Stimulated activated CD8-positive, alpha-beta memory T cell treated with anti-CD3 and anti-CD28 coated beads, Interleukin-15, amount 100 ng/mL, for 1 hour (primary cell): ENCODE measurements around the gene SMURF2.
A peak's percentile ranks its signal among the peaks of the same experiment; 100 is the strongest.
"Not testable (repeated sequence)": the region's sequence is repeated elsewhere in the genome, so short reads cannot be mapped to it uniquely, and the experiment has no call there.

Source experiments
- DNase-seq: peaks from one replicate; pipeline ENCODE4 v3.0.0-alpha.2; 2020; ENCODE audit warnings: low read depth

The SMURF2 gene

GRCh38 chr17:64661976-64662773 is at the start of gene SMURF2:
Gene SMURF2 (minus strand): TSS chr17:64662307. CDS start chr17:64661880, 427 bp downstream.
- DNase-seq = peak; percentile 47

- no peak for DNase-seq
Observed at GRCh38 chr17:64709481-64709880, 47.4 kb upstream of the SMURF2 start.

- DNase-seq = no peak
Observed at GRCh38 chr17:64707050-64707591, 45.0 kb upstream of the SMURF2 start.

GRCh38 chr17:64706224-64707049 is 44.3 kb upstream of the SMURF2 start:
- DNase-seq = no peak

GRCh38 chr17:64702815-64703214 is 40.7 kb upstream of the SMURF2 start:
- no peak for DNase-seq

- DNase-seq = no peak
Observed at GRCh38 chr17:64698725-64699124, 36.6 kb upstream of the SMURF2 start.

- DNase-seq = no peak
Observed at GRCh38 chr17:64694207-64694606, 32.1 kb upstream of the SMURF2 start.

GRCh38 chr17:64692187-64692586 is 30.1 kb upstream of the SMURF2 start:
- DNase-seq = no peak

GRCh38 chr17:64689106-64689505 is 27.0 kb upstream of the SMURF2 start:
- DNase-seq = no peak

GRCh38 chr17:64688481-64688880 is 26.4 kb upstream of the SMURF2 start:
- no peak for DNase-seq

GRCh38 chr17:64687961-64688360 is 25.9 kb upstream of the SMURF2 start:
- no peak for DNase-seq

- no peak for DNase-seq
Observed at GRCh38 chr17:64687376-64687775, 25.3 kb upstream of the SMURF2 start.

- DNase-seq = no peak
Observed at GRCh38 chr17:64686705-64687104, 24.6 kb upstream of the SMURF2 start.

GRCh38 chr17:64685705-64686104 is 23.6 kb upstream of the SMURF2 start:
- DNase-seq = no peak

GRCh38 chr17:64683796-64684195 is 21.7 kb upstream of the SMURF2 start:
- no peak for DNase-seq

GRCh38 chr17:64682261-64683181 is 20.4 kb upstream of the SMURF2 start:
- DNase-seq = no peak

GRCh38 chr17:64679710-64680216 is 17.7 kb upstream of the SMURF2 start:
- DNase-seq = no peak

- no peak for DNase-seq
Observed at GRCh38 chr17:64676763-64677162, 14.7 kb upstream of the SMURF2 start.

- DNase-seq = not testable (repeated sequence)
Observed at GRCh38 chr17:64670843-64671590, 8.9 kb upstream of the SMURF2 start.

GRCh38 chr17:64667807-64668721 is 6.0 kb upstream of the SMURF2 start:
- not testable (repeated sequence) for DNase-seq
